Stimulated activated CD4-positive, alpha-beta T cell treated with anti-CD3 and anti-CD28 coated beads, TNF-alpha, amount 100 ng/mL, for 1 hour (primary cell): ENCODE measurements around the gene LIN7A.
"Not testable (repeated sequence)": the region's sequence is repeated elsewhere in the genome, so short reads cannot be mapped to it uniquely, and the experiment has no call there.

Experiments
- DNase-seq, 3 donors: peaks; one replicate each; pipeline ENCODE4 v3.0.0-alpha.2; 2020; ENCODE audit warnings: low read depth in 3 of 3, low spot score in 1 of 3

LIN7A gene

DNA sequence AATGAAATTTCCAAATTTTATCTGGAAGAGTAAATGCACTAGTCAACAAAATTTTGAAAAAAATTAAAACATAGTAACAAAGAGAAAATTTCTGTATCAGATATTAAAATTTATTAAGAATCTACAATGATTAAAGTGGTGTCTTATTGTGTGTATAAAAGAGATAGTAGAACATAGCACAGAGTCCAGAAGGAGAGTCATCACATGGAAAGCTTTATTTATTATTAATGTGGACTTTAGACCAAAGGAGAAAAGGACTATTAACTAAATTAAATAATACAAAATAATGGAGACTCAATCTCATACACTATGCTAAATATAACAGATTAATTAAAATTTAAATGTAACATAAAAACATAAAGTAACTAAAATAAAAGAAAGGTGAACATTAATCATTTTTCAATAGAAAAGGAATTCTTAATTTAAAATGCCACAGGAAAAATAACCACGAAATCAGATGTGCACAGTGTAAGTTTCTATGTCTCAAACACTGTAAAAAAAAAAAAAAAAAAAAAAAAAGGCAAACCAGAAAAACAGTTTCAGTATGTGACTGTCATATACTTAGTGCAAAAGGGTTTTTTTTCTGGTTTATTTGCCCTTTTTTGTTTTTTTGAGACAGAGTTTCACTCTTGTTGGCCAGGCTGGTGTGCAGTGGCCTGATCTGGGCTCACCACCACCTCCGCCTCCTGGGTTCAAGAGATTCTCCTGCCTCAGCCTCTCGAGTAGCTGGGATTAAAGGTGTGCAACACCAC lies 125.6 kb downstream of the LIN7A start:
- no peak for DNase-seq

DNA sequence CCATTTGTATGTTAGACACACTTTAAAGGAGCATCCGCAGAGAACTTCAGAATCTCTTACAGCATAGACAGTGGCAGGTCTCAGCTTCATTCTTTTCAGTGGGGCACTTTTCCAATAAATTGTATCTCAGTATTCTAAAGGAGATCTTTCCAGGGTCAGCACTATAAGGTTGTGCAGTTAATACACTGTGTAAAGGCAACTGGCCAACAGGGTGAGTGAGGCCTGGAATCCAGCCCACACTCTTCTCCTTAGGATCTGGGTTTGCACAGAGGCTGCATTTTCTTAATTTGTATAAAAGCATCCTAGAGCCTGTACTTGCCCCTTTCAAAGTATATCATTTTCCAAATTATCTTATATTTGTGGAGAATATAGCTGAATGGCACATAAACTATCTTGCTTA lies 126.9 kb downstream of the LIN7A start:
- no peak for DNase-seq

DNA sequence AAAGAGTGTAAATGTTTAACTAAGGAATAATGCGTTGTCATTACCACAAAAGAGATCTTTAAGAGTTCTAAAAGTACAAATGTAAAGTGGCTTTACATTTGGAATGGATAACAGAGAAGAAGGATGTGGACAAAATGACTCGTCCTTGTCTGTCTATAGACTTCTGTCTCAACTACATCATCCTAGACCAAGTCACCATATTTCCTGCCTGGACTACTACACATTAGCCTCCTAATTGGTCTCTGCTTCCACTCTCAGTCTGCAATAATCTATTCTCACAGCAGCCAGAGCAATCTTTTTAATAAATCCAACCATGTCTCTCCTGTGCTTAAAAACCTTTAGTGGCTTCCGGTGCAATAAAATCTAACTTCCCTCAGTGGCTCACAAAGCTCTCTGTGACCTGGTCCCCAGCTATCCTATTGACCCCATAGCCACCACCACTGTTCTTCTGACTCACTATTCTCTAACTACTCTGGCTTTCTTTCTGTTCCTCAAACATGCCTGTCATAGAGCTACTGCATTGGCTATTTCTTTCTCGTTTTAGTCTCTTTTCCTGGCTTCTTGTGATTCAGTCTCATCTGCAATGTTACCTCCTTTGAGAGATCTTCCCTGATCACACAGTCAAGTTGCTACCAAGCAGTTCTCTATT lies 130.0 kb downstream of the LIN7A start:
- DNase-seq = no peak

DNA sequence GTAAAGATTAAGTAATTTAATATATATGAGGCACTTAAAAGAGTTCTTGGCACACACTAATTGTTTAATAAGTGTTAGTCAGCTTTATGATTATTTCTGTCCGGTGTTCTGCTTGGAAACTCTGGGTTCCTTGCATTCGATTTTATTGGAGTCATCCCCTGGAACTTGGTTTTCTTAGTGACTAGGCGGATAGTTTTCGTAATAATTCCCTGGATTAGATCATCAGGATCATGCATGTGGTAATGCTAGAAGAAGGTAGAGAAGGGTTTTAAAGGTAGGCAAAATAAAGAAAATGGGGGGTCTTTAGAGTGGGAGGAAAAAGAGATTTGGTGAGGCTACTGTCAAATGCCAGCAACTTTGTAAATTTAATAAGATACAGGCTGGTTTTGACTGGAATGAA lies 132.6 kb downstream of the LIN7A start:
- DNase-seq = no peak

DNA sequence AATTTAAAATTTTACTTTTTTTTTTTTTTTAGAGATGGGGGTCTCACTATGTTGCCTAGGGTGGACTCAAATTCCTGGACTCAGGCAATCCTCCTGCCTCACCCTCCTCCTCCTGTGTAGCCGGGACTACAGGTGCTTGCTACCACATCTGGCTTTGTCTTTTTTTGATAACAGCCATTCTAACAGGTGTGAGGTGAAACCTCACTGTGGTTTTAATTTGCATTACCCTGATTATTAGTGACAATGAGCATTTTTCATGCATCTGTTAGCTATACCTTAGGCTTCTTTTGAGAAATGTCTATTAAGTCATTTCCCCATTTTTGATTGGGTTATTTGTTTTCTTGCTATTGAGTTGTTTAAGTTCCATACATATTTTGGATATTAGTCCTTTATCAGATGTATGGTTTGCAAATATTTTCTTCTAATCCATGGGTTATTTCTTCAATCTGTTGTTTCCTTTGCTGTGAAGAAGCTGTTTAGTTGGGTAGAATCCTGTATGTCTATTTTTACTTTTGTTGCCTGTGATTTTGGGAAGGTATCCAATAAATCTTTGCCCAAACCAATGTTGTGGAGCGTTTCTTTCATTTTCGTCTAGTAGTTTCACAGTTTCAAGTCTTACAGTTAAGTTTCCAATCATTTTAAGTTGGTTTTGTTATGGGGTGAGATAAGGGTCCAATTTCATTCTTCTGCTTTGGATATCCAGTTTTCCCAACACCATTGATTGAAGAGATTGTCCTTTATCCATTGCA lies 134.9 kb downstream of the LIN7A start:
- DNase-seq = no peak

DNA sequence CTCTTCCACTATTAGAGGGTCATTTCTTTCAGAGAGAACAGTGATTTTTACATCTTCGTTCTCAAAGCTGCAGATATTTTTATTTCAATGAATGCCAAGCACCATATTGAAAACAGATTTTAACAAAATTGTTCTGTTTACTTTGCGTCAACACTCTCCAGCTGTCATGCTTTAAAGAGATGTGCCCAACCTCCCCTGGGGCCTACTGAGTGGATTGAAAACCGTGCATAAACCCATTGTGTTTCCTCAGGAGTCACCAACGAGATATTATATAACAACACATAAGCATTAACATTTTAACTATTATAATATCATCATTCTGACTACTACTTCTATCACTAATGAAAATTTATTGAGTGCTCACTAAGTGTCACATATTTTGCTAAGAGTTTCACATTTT lies 139.5 kb downstream of the LIN7A start:
- no peak for DNase-seq

DNA sequence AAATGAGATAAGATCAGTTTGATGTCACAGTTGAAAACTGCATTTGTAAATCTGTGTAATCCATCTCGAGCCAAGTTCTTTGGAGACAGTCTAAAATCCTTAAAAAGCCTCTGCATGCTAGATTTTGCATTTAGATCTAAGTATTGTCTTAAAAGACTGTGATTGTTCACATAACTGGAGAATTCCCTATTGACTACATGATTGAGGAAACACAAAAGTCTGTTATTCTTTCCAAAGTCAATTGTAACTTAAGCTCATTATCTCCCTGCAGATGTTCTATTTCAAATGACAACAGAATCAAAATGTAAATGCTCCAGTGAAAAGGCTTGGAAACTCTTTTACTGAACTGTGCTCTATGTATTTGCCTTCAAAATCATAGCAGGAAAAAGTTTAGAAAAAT lies 143.2 kb downstream of the LIN7A start:
- DNase-seq = no peak

DNA sequence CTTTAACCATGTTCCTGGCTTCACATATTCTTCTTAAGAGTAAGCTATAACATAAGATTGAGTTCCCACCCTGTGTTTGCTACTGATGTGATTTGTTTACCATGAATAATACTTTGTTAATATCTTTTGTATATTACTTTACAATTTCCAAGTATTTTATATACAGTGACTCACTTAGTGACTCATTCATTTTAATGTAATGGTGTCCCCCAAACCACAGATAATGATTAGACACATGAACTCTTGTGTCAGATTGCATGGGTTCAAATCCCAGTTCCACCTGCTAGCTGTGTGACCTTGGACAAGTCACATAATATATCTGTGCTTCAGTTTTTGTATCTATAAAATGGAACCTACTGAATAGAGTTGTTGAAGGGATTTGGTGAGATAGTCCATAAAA lies 144.9 kb downstream of the LIN7A start:
- DNase-seq = no peak

DNA sequence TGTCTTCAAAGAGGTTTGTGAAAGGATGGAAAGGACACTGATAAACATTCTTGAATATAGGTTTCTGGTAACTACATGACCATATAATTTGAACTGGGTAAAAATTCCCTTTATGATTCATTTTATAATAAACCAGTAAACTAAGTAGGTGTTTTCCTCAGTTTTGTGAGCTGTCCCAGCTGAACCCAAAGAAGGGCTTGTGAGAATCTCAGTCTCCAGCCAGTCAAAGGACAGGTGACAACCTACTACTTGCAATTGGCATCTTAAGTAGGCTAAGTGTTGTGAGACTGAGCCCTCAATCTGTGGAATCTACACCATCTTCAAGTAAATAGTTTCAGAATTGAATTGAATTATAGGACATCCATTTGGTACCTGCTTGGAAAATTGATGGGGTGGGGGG lies 145.9 kb downstream of the LIN7A start:
- no peak for DNase-seq

DNA sequence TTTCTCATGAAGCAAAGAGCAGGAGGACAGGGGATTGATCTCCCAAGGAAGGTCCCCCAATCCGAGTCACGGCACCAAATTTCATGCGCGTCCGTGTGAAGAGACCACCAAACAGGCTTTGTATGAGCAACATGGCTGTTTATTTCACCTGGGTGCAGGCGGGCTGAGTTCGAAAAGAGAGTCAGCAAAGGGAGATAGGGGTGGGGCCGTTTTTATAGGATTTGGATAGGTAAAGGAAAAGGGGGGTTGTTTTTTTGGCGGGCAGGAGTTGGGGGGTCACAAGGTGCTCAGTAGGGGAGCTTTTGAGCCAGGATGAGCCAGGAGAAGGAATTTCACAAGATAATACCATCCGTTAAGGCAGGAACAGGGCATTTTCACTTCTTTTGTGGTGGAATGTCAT lies 149.3 kb downstream of the LIN7A start:
- not testable (repeated sequence) for DNase-seq

DNA sequence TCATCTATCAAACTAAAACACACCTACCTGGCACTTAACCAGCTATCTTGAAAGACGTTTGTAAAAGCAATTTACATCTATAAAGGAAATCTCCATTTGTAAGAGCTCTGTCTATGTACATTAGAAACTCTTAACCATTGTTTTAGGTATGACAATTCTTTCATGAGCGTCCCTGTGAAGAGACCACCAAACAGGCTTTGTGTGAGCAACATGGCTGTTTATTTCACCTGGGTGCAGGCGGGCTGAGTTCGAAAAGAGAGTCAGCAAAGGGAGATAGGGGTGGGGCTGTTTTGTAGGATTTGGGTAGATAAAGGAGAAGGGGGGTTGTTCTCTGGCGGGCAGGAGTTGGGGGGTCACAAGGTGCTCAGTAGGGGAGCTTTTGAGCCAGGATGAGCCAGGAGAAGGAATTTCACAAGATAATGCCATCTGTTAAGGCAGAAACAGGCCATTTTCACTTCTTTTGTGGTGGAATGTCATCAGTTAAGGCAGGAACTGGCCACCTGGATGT lies 154.7 kb downstream of the LIN7A start:
- DNase-seq = not testable (repeated sequence)

DNA sequence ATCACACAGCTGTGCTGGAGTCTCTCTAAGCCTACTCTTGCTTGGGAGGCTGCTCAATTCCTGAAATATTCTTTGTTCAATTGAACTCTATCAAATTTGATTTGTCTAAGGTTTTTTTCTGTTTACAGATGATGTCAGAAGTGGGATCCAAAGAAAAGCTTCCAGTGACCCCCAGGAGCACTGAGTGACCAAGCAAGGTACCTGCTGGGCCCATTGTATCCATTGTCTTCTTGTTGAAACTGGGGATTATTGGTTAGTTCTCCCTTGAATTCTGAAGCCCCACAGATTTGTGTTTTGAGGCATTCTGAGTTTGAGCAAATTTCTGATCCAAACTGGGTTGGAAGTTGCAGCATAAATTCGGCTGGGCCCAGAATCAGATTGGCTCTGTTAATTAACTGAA lies 156.4 kb downstream of the LIN7A start:
- no peak for DNase-seq

DNA sequence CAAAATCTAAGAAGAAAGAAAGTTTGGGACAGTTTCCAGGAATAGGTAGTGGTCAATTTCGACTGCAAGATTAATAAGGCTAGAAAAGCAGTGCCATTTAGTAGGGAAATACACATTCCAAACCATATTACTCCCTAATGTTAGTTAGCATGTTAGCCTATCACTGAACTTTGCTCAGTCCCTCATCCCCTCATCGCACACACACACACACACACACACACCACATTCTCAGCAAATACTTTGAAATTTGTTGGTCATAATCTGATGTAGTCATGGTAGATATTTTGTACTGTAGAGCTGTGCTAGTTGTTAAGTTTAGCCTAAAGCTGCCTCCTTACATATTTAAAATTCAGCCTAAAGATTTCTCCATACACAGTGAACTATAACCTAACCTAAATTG lies 157.0 kb downstream of the LIN7A start:
- no peak for DNase-seq

DNA sequence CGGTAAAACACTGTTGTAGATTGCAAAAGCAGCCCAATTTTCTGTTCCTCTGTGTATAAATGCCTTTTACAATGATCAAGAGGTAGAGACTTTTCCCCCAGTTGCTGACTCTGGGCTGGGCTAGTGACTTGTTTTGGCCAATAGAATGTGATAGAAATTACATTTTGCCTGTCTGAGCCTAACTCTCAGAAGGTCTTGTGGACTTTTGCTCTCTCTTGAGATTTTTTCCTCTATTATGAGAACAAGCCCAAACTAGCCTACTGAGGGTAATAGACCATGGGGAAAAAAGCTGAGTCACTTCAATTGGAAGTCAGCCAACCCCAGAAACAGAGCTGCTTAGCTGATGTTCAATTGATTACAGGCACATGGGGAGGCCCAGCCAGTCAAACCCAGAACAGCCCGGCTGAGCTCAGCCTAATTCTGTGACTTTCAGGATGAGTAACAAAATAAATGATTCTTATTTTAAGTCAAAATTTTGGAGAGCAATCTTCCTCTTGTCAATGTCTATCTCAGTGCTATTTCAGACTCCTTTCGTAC lies 159.7 kb downstream of the LIN7A start:
- no peak for DNase-seq

DNA sequence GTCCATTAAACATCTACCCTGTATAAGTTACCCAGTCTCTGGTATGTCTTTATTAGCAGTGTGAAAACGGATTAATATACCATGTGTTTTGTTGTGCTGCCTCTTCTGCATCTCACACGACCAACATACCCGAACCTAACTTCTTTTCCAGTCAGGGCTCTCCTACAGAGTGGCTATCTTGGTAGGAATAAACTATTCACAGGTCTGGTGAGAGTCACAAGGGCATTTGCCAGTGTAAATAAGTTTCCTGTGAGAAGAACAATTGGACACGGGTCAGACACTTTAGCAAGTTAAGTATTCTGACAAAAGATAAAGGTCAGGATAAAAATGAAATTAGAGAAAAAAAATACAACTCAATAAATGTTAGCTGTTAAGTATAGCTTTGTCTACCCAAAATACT lies 160.1 kb downstream of the LIN7A start:
- DNase-seq = no peak

DNA sequence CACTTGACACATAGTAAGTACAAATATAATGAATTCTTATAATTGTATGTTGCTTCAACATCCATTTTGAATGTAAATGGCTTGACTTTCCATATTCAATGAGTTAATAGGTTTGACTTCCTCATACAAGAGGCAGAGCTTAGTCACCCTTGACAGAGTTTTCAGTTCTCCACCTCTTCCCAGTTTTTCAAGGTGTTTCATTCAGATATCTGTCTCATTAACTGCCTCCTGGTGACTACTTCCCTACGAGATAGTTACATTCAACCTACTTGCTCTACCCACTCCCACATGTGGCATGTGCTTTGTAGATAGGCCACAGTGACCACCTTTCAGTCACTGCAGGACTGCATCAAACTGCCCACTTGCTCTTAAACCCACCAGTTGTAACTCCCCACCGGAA lies 161.0 kb downstream of the LIN7A start:
- DNase-seq = no peak

DNA sequence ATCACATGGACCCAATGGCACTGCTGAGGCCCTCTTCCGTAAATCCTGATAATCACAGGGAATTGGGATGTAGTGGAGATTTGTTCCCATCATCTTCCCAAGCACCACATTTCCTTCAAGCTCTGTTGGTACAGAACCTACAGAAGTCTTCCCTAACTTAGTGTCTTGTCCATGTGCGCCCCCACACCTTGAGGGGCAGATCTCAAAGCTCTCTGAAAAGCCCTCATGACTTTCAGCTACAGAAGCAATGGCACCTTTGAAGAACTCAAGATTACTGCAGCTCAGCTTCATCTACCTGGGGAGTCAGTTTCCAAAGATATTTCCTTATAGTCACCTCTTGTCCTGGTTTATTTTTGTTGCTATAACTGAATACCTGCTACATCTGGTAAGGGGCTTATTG lies 166.8 kb downstream of the LIN7A start:
- no peak for DNase-seq

DNA sequence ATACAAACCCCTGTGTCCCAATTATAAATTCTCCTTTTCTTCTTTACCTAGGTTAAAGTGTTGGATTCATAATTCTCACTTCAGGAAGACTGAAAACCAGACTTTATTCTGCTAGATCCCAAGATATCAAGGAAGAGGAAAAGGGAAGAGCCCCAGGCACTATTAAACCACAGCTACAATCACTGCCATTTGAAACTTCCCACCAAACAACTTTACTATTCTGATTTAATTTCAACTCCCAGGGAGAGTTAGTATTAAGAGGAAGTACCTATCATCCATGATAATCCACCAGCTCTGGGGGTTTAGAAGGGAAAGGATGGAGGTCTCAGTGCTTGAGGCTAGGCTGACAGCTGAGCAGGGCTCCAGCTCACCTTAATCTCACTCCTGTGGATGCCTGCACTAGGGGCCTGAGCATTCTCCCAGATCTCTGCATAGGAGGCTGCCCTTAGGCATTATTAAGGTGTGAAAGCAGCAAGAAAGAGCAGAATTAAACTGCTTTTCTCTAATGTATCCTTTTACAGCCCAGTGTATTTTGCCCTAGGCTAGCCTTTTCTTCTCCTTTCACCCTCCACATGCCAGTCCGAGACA lies 168.1 kb downstream of the LIN7A start:
- no peak for DNase-seq

DNA sequence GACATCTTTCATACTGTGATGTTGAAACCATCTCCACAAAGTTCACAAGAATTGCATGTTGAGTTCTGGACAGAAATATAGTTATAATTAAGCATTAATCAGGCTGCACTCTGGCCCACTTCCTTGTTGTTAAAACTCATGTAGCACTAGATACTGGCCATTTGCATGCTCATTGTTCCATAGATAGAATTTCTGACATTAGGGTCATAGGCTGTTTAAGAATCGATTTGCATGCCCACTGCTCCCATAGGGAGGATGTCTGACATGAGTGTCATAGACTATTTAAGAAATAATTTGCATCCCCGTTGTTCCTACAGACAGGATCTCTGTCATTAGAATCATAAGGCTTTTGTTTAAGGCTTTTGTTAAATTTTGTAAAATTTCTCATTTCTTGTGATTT lies 170.8 kb downstream of the LIN7A start:
- DNase-seq = no peak

DNA sequence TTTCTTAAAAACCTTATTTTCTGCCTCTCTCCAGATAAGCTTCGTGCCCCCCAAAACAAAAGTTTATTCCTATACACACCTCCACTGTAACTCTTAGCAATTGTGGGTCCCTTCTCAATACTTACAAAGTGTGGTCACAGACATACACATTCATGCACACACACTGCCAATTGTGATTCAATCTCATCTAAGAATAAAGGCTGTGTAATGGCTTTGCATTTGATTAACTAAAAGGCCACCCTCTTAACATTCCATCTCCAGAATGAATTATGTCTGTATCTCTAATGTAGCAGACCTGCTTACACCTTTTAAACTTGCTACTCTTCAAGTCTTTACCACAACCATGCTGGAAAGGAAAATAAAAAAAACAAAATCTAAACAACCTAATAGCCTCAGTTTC lies 171.5 kb downstream of the LIN7A start:
- no peak for DNase-seq

DNA sequence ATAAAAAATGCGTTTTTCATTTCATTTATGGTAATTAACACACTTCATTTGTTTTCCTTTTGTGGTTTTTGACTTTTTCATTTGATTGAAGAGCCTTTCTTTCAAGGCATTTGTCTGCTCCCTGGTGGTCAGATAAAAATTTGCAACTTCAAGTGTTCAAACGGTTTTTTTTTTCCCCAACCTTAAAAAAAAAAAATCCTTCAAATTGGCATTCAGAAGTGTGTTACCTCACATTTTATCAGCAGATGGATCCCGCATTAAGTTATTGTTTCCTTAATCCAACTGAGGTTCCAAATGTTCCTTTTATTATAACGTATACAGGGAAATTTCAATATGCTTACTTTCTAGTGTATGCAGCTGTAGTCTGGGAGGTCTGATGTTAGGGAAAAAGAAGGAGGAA lies 173.9 kb downstream of the LIN7A start:
- DNase-seq = no peak

DNA sequence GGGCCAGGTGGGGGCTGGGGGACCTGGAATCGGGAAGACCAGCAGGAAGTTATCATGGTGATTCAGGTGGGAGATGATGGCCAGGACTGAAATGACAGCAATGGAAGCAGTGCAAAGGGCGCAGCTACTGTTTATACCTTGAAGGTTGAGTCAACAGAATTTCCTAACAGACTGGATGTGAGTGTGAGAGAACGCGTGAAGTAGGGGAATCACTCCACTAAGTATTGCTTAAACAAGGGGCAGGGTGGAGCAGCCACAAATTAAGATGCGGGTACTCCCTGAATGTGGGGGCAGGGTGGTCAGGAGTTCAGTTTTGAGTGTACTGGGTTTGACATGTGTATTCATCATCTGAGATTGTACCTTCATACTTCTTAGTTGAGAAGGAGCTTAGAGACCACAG lies 175.9 kb downstream of the LIN7A start:
- DNase-seq = no peak
